Activated T-helper 1 cell treated with anti-CD3 and anti-CD28 coated beads, Interleukin-2, amount 50 U/mL, for 16 hours (primary cell): ENCODE data around the gene NPR1.
"Not testable (repeated sequence)": the region's sequence is repeated elsewhere in the genome, so short reads cannot be mapped to it uniquely, and the experiment has no call there.

ENCODE experiments used
- DNase-seq, 2 donors: peaks; one replicate each; pipeline ENCODE4 v3.0.0-alpha.2; 2020; ENCODE audit warnings: low read depth in 1 of 2, low spot score in 1 of 2

The NPR1 gene

GRCh38 chr1:153679337-153680119 lies 1.0 kb downstream of the NPR1 start:
- no peak for DNase-seq

GRCh38 chr1:153680120-153680403 lies 1.6 kb downstream of the NPR1 start:
- no peak for DNase-seq

- DNase-seq, result no peak
These were observed 4.2 kb downstream of the NPR1 start for GRCh38 chr1:153682730-153683129.

- no peak for DNase-seq
These were observed 5.4 kb downstream of the NPR1 start for GRCh38 chr1:153683854-153684253.

- no peak for DNase-seq
These were observed 6.4 kb downstream of the NPR1 start for GRCh38 chr1:153684892-153685291.

GRCh38 chr1:153685544-153686340 lies 7.3 kb downstream of the NPR1 start:
- DNase-seq, result no peak

- no peak for DNase-seq
These were observed 9.0 kb downstream of the NPR1 start for GRCh38 chr1:153687346-153688125.

GRCh38 chr1:153688276-153688675 lies 9.8 kb downstream of the NPR1 start:
- no peak for DNase-seq

- DNase-seq, result no peak
These were observed 10.3 kb downstream of the NPR1 start for GRCh38 chr1:153688736-153689328.

- no peak for DNase-seq
These were observed 15.0 kb downstream of the NPR1 start for GRCh38 chr1:153693466-153693865.

GRCh38 chr1:153696741-153697140 lies 18.3 kb downstream of the NPR1 start:
- DNase-seq, result no peak

- no peak for DNase-seq
These were observed 18.9 kb downstream of the NPR1 start for GRCh38 chr1:153697191-153698019.

GRCh38 chr1:153698020-153698922 lies 19.8 kb downstream of the NPR1 start:
- no peak for DNase-seq

GRCh38 chr1:153698923-153699714 lies 20.6 kb downstream of the NPR1 start:
- no peak for DNase-seq

GRCh38 chr1:153699768-153700167 lies 21.3 kb downstream of the NPR1 start:
- no peak for DNase-seq

GRCh38 chr1:153705484-153705883 lies 27.0 kb downstream of the NPR1 start:
- DNase-seq, result no peak

GRCh38 chr1:153711026-153711425 lies 32.5 kb downstream of the NPR1 start:
- no peak for DNase-seq

GRCh38 chr1:153716211-153716610 lies 37.7 kb downstream of the NPR1 start:
- not testable (repeated sequence) for DNase-seq

- no peak for DNase-seq
These were observed 38.8 kb downstream of the NPR1 start for GRCh38 chr1:153717330-153717729.
